Gastroesophageal sphincter (tissue), 4 donors: Measurements from ENCODE around the gene RPL3. TPM values are rescaled to one million over a fixed set of nuclear protein-coding genes. Genes with fewer than 3 reads are reported as not detected.
"Not testable (repeated sequence)": the region's sequence is repeated elsewhere in the genome, so short reads cannot be mapped to it uniquely, and the experiment has no call there.

ENCODE experiments used
- ATAC-seq: fragments of 150-250 bp; one replicate; pipeline ENCODE4 v1.9.1; 2016; ENCODE audit warnings: mild to moderate bottlenecking, moderate library complexity
- H3K27ac ChIP-seq, 4 donors: fragments of 200-600 bp; sonication (generic) in 3 of 4; 1 replicate in 3 of 4; 2 replicates in 1 of 4; pipeline ENCODE4 v1.5.1; 2016 to 2019
- H3K27me3 ChIP-seq: fragments of 200-600 bp; sonication (generic); one replicate; pipeline ENCODE4 v1.5.1; 2019
- H3K36me3 ChIP-seq, 2 donors: fragments of 200-600 bp; sonication (generic); one replicate each; pipeline ENCODE4 v1.5.1; 2019; ENCODE audit warnings: control low read depth in 1 of 2
- H3K4me1 ChIP-seq, 3 donors: fragments of 200-600 bp; sonication (generic); 1 replicate in 2 of 3; 2 replicates in 1 of 3; pipeline ENCODE4 v1.5.1; 2016 to 2019; ENCODE audit warnings: control low read depth in 2 of 3
- H3K4me3 ChIP-seq, 2 donors: fragments of 200-600 bp; sonication (generic); one replicate each; pipeline ENCODE4 v1.5.1; 2019; ENCODE audit warnings: mild to moderate bottlenecking in 1 of 2, moderate library complexity in 1 of 2
- H3K9me3 ChIP-seq, 3 donors: fragments of 200-600 bp; sonication (generic); one replicate each; pipeline ENCODE4 v1.5.1; 2017 to 2019; ENCODE audit warnings: control low read depth in 2 of 3
- EP300 ChIP-seq: sonication (generic); formaldehyde crosslinking; IDR thresholded peaks from one replicate; pipeline ENCODE4 v1.6.1; 2017; ENCODE audit warnings: antibody characterized with exemption, mild to moderate bottlenecking
- POLR2A ChIP-seq, 2 donors: fragments of 450-650 bp; IDR thresholded peaks; one replicate each; pipeline ENCODE4 v1.6.1; 2017; ENCODE audit warnings: antibody characterized with exemption in 2 of 2, mild to moderate bottlenecking in 2 of 2, moderate library complexity in 1 of 2
- POLR2AphosphoS5 ChIP-seq: sonication (generic); formaldehyde crosslinking; IDR thresholded peaks from one replicate; pipeline ENCODE4 v1.6.1; 2017; ENCODE audit warnings: antibody characterized with exemption
- WGBS, 2 donors: methylation state at CpG; one replicate each; pipeline ENCODE4 v1.1.5; 2018; ENCODE audit warnings: low coverage in 1 of 2; 5-methylcytosine and 5-hydroxymethylcytosine counted together
- total RNA-seq, 4 donors: library from RNA; depleted of rRNA; stranded (reverse); fragments of >200 nt; gene quantifications; one replicate each; pipeline ENCODE4 v1.1.0, GENCODE V29; 2016
- TF ChIP-seq, protein P1 (sequence below), 4 experiments: fragments of 200-600 bp in 2 of 4; fragments of 450-650 bp in 2 of 4; sonication (generic) in 1 of 4; IDR thresholded peaks; one replicate each; pipeline ENCODE4 v1.5.1; 2017 to 2019; ENCODE audit warnings: antibody characterized with exemption in 4 of 4, mild to moderate bottlenecking in 2 of 4, moderate library complexity in 2 of 4

RPL3 gene
- total RNA-seq, 4 donors from 2014 or later: 1,539 to 2,425 (median 1,793) TPM

DNA sequence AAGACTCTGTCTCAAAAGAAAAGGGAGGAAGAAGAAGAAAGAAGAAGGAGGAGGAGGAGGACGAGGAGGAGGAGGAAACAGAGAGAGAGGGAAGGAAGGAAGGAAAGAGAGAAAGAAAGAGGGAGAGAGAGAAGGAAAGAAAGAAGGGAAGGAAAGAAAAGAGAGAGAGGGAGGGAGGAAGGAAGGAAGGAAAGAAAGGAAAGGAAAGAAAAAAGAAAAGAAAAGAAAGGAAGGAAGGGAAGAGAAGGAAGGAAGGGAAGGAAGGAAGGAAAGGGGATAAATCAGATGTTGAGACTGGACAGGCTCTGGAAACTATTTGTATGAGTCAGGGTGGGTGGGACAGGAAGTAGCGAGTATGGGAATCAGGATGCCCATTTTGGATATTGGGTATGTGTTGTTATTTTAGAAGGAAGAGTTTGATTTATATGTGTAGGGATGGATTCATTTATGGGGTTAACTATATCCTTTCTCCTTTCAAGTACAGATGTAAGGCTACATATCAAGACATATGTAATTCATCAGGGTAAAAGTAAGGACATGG is 6.0 kb upstream of the RPL3 start:
- ATAC-seq: no peak
- 47 to 100% methylated on average over 1 to 2 of the region's 2 CpGs for WGBS, 2 donors

DNA sequence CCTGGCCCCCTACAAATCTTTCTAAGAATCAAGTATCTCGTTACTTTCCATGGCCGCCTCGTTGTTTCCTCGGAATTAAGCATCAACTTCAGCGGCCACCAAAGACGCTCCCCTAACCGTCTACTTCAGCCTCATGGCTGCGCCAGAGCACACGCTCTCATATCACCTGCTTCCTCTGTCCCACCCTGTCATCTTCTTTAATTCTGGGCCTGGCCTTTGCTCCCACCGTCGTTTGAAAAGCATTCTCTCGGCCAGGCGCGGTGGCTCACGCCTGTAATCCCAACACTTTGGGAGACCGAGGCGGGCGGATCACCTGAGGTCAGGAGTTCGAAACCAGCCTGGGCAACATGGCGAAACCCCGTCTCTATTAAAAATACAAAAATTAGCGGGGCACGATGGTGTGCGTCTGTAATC is 1.2 kb upstream of the RPL3 start:
- peak overlapping the region in 1 of 2 donors; percentile 79 for H3K4me3 ChIP-seq
- peaks cover 0 to 26% of the 10 kb centered on the region in 2 donors for H3K36me3 ChIP-seq
- not testable (repeated sequence) for ATAC-seq, H3K27me3 ChIP-seq, H3K9me3 ChIP-seq
- H3K27ac ChIP-seq: peak overlapping the region; percentile 85 to 98 (median 94)
- whole genome bisulfite sequencing, 2 donors: 87 to 100% methylated on average over 2 to 15 of the region's 24 CpGs
- H3K4me1 ChIP-seq: peaks cover 0 to 37% (median 28%) of the 10 kb centered on the region in 3 donors

More for the DNA sequence above, 6.0 kb upstream of the RPL3 start:
- no peak overlapping the region for H3K4me3 ChIP-seq
- no peak overlapping the region for H3K27ac ChIP-seq
- H3K27me3 ChIP-seq: no peaks in the 10 kb centered on the region
- no peak for TF ChIP-seq POLR2AphosphoS5
- TF ChIP-seq, protein P1, sequence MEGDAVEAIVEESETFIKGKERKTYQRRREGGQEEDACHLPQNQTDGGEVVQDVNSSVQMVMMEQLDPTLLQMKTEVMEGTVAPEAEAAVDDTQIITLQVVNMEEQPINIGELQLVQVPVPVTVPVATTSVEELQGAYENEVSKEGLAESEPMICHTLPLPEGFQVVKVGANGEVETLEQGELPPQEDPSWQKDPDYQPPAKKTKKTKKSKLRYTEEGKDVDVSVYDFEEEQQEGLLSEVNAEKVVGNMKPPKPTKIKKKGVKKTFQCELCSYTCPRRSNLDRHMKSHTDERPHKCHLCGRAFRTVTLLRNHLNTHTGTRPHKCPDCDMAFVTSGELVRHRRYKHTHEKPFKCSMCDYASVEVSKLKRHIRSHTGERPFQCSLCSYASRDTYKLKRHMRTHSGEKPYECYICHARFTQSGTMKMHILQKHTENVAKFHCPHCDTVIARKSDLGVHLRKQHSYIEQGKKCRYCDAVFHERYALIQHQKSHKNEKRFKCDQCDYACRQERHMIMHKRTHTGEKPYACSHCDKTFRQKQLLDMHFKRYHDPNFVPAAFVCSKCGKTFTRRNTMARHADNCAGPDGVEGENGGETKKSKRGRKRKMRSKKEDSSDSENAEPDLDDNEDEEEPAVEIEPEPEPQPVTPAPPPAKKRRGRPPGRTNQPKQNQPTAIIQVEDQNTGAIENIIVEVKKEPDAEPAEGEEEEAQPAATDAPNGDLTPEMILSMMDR (IDR thresholded peaks at IDR 0.05): no peak
- TF ChIP-seq POLR2A (IDR thresholded peaks at IDR 0.05): no peak
- TF ChIP-seq EP300: no peak
- peaks cover 0 to 3% (median 0%) of the 10 kb centered on the region in 3 donors for H3K4me1 ChIP-seq
- H3K9me3 ChIP-seq: no peaks in the 10 kb centered on the region
- H3K36me3 ChIP-seq: no peaks in the 10 kb centered on the region

DNA sequence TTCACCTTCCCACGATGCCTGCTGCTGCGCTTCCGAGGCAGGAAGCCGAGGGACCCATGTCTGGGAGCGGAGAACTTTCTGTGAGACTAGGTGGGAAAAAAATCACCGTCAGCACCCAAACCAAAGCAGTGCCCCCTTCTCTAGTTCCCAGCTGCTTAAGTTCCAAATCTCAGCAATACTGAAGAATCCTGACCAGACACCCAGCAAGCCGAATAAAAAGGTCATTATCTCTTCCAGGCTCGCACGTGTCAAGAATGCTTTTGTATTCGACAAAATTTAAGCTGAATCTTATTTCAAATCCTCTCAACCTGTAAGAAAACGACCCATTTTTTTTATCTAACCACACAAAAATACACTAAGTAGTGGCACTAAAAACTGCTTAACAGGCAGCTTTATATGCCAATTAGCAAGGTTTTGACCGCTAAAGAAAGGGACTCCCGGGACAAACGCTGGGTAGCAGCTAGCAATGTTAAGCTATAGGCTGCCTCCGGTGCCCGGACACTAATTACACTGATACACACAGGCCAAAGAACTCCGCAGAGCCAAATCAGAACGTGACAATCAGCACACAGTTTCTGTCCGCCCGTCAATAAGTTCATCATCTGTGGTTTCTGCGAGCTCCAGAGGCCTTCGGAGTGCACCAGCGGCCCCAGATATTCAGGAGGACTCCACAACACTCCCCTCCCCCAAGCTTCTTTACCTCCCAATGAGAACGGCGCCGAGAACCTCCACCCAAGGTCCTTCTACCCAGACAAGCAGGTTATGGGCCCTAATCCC is 728 bp downstream of the RPL3 start:
- no peak for TF ChIP-seq POLR2AphosphoS5
- no peak for TF ChIP-seq EP300
- no peak for TF ChIP-seq POLR2A (IDR thresholded peaks at IDR 0.05)
- TF ChIP-seq, protein P1 (IDR thresholded peaks at IDR 0.05): no peak
- H3K9me3 ChIP-seq: no peaks in the 10 kb centered on the region
- peaks cover 3 to 46% of the 10 kb centered on the region in 2 donors for H3K36me3 ChIP-seq
- peaks cover 0 to 56% (median 31%) of the 10 kb centered on the region in 3 donors for H3K4me1 ChIP-seq
- no peaks in the 10 kb centered on the region for H3K27me3 ChIP-seq
- ATAC-seq: peak; percentile 13
- peak overlapping the region; percentile 49 to 79 for H3K4me3 ChIP-seq
- H3K27ac ChIP-seq: peak overlapping the region; percentile 79 to 98 (median 94)
- 1% methylated on average over 10 to 18 of the region's 26 CpGs for WGBS, 2 donors

DNA sequence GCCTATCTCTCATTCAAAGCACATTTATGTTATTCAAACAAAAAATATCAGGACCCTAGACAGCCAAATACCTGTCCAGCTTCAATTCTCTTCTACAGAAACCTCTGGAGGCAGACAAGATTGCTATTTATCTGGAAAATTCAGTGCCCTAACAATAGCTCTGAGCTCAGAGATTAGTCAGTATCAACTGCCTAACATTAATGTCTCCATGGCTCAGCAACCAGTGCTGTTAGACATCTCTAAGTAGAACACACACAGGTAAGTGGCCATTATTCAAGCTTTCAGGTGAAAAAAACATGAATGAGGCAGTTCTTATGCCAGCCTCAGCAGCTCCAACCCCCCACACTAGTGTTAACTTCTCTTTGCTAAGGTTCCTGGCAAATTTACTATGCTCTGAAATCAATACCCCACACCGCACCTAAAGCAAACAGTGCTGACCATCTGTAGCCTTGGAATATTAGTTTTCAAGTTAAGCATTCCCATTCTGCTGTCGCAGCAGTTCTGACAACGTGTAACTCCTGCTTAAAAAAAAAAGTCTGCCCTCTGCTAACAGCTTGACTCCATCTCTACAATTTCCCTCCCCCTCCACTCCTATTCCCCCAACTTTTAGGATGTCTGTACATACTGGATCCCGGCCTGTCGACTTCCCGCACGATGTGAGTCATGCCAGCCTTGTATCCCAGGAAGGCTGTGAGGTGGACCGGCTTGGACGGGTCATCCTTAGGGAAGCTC is 1.5 kb downstream of the RPL3 start:
- Histone ChIP-seq H3K27me3 (no peaks in the 10 kb centered on the region), H3K27ac (peak overlapping the region in 3 of 4 donors; percentile 93 to 98 (median 96)), H3K4me3 (peak overlapping the region in 1 of 2 donors; percentile 79), H3K9me3 (no peaks in the 10 kb centered on the region), H3K4me1 (peaks cover 0 to 57% (median 31%) of the 10 kb centered on the region in 3 donors), H3K36me3 (peaks cover 3 to 53% of the 10 kb centered on the region in 2 donors)
- no peak for ATAC-seq
- 7 to 8% methylated on average over 6 of the region's 9 CpGs for WGBS, 2 donors
- TF ChIP-seq POLR2AphosphoS5 (peak; percentile 67), POLR2A (IDR thresholded peaks at IDR 0.05) (no peak)

DNA sequence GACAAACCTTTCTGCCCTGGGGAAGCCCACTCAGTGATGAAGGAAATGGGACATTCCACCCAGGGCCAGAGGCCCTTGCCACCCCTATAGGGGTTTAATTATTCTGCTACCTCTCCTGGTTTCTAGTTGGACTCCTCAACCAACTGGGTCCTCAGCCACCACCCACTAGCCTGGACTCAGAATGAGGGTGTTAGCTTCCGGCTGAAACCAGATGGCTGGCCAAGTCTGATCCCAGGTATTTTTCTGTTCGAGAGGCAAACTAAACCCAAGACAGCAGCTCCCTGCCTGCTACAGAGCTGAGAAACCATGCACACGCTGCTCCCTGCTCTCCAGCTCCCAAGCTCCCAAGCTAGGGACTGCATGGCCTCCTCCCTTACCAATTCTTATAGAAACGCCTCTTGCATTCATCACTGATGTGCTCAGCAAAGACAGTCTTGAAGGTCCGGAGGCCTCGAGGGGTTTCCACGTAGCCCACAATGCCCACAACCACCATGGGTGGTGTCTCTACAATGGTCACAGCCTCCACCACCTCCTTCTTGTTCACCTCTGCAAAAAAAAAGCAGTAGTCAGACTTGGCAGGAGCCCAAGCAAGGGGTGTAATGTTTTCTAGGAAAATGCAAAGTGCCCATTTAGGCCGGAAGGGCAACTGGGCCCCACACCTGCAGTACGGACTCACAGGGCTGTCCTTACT is 2.2 kb downstream of the RPL3 start:
- H3K36me3 ChIP-seq: peaks cover 3 to 60% of the 10 kb centered on the region in 2 donors
- no peak for ATAC-seq

More for the DNA sequence above, 2.2 kb downstream of the RPL3 start:
- TF ChIP-seq, protein P1 (IDR thresholded peaks at IDR 0.05): no peak
- TF ChIP-seq EP300 (no peak), POLR2A (IDR thresholded peaks at IDR 0.05) (no peak), POLR2AphosphoS5 (no peak)
- no peaks in the 10 kb centered on the region for H3K9me3 ChIP-seq
- H3K4me3 ChIP-seq: peak overlapping the region in 1 of 2 donors; percentile 79
- peak overlapping the region in 3 of 4 donors; percentile 43 to 98 (median 96) for H3K27ac ChIP-seq
- 25 to 50% methylated on average over 2 to 5 of the region's 9 CpGs for WGBS, 2 donors
- peaks cover 0 to 57% (median 31%) of the 10 kb centered on the region in 3 donors for H3K4me1 ChIP-seq
- no peaks in the 10 kb centered on the region for H3K27me3 ChIP-seq
